ENCODE data around the gene ZFYVE26. TPM values are rescaled to one million over a fixed set of nuclear protein-coding genes. Genes with fewer than 3 reads are reported as not detected.
A peak's percentile ranks its signal among the peaks of the same experiment; 100 is the strongest.

ZFYVE26 gene
- total RNA-seq, 1 donor from 2014 or later = 33.9 TPM

- Mint-ChIP-seq H3K9me3 (ENCODE audit: low read depth) (no peaks in the 10 kb centered on the region), H3K4me3 (ENCODE audit: low read depth) (no peak overlapping the region), H3K4me1 (ENCODE audit: low read depth) (no peaks in the 10 kb centered on the region), H3K36me3 (ENCODE audit: insufficient read depth) (peaks cover 32% of the 10 kb centered on the region), H3K27me3 (no peaks in the 10 kb centered on the region), H3K27ac (no peak overlapping the region)
- no peak for TF ChIP-seq CTCF (IDR thresholded peaks at IDR 0.05; ENCODE audit: unreplicated experiment)
- no peak for DNase-seq (ENCODE audit: low spot score, unreplicated experiment)
Observed at GRCh38 chr14:67776653-67777322, 39.6 kb downstream of the ZFYVE26 start.

- TF ChIP-seq CTCF (IDR thresholded peaks at IDR 0.05; ENCODE audit: unreplicated experiment) = no peak
- H3K27ac Mint-ChIP-seq = no peak overlapping the region
- H3K4me3 Mint-ChIP-seq (ENCODE audit: low read depth) = no peak overlapping the region
- DNase-seq (ENCODE audit: low spot score, unreplicated experiment) = no peak
- peaks cover 34% of the 10 kb centered on the region for H3K36me3 Mint-ChIP-seq (ENCODE audit: insufficient read depth)
- no peaks in the 10 kb centered on the region for H3K4me1 Mint-ChIP-seq (ENCODE audit: low read depth)
- no peaks in the 10 kb centered on the region for H3K9me3 Mint-ChIP-seq (ENCODE audit: low read depth)
- H3K27me3 Mint-ChIP-seq = no peaks in the 10 kb centered on the region
Observed at GRCh38 chr14:67773844-67774377, 42.5 kb downstream of the ZFYVE26 start.

DNA sequence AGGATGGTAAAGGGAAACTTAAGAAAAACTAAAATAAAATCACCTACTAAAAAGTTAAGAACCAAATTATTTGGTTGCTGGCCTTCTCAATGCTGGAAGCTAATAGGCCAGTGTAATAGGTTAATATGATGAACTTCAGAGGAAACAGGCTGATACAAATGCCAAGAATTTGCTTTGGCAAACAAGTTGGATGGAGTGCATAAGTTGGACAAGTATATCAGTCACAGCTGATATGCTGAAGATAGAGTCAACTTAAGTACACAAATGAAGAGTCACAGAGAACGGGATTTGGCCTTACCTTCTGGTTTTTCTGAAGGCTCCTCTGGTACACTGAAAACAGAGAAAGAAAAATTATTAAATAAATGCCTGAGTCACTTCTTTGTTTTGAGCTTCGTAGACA, 48.2 kb downstream of the ZFYVE26 start:
- Mint-ChIP-seq H3K4me3 (ENCODE audit: low read depth) (no peak overlapping the region), H3K36me3 (ENCODE audit: insufficient read depth) (peaks cover 29% of the 10 kb centered on the region), H3K4me1 (ENCODE audit: low read depth) (peaks cover 17% of the 10 kb centered on the region), H3K27me3 (no peaks in the 10 kb centered on the region), H3K9me3 (ENCODE audit: low read depth) (no peaks in the 10 kb centered on the region), H3K27ac (no peak overlapping the region)
- TF ChIP-seq CTCF (IDR thresholded peaks at IDR 0.05; ENCODE audit: unreplicated experiment) = no peak
- DNase-seq (ENCODE audit: low spot score, unreplicated experiment) = no peak

GRCh38 chr14:67766035-67766680, 50.2 kb downstream of the ZFYVE26 start:
- H3K36me3 Mint-ChIP-seq (ENCODE audit: insufficient read depth) = peaks cover 17% of the 10 kb centered on the region
- H3K4me3 Mint-ChIP-seq (ENCODE audit: low read depth) = no peak overlapping the region
- no peak for DNase-seq (ENCODE audit: low spot score, unreplicated experiment)
- H3K27ac Mint-ChIP-seq = peak overlapping the region; percentile 80
- H3K9me3 Mint-ChIP-seq (ENCODE audit: low read depth) = no peaks in the 10 kb centered on the region
- peak; percentile 27 for TF ChIP-seq CTCF (IDR thresholded peaks at IDR 0.05; ENCODE audit: unreplicated experiment)
- peaks cover 17% of the 10 kb centered on the region for H3K4me1 Mint-ChIP-seq (ENCODE audit: low read depth)
- no peaks in the 10 kb centered on the region for H3K27me3 Mint-ChIP-seq

DNA sequence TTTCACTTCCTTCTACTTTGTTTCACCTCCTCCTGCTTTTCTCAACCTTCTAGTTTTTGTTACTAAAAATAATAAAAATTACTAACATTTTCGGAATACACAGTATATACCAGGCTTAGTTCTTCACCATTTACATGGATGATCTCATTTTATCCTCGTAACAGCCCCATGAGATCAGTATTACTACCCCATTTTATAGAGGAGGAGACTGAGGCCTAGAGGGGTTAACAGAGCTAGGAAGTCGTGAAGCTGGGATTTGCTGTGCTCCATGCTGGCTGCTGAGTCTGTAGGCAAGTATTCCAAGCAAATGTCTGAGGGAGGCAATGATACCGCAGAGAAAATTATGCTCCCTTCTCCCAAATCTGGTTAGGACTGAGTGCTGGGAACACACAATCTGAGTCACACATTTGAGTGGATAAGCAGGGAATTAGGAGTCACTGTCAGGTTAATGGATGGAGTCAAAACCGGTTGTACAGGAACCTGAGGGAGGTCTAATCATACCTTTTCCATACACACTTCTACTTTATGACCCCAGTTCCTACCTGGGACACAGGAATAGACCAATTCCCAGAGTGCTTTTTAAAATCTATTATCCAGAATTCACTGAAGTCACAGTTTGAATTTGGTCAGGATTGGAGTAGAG, 51.1 kb downstream of the ZFYVE26 start:
- no peak for TF ChIP-seq CTCF (IDR thresholded peaks at IDR 0.05; ENCODE audit: unreplicated experiment)
- DNase-seq (ENCODE audit: low spot score, unreplicated experiment) = no peak
- no peaks in the 10 kb centered on the region for H3K27me3 Mint-ChIP-seq
- peaks cover 17% of the 10 kb centered on the region for H3K4me1 Mint-ChIP-seq (ENCODE audit: low read depth)
- no peak overlapping the region for H3K4me3 Mint-ChIP-seq (ENCODE audit: low read depth)
- H3K36me3 Mint-ChIP-seq (ENCODE audit: insufficient read depth) = peaks cover 15% of the 10 kb centered on the region
- peak overlapping the region; percentile 80 for H3K27ac Mint-ChIP-seq
- no peaks in the 10 kb centered on the region for H3K9me3 Mint-ChIP-seq (ENCODE audit: low read depth)
